BJ (cell line): ENCODE data around the gene PRDM2. TPM values are rescaled to one million over a fixed set of nuclear protein-coding genes. Genes with fewer than 3 reads are reported as not detected.
"Not testable (repeated sequence)": the region's sequence is repeated elsewhere in the genome, so short reads cannot be mapped to it uniquely, and the experiment has no call there.

Experiments
- CTCF ChIA-PET: fragments of 350-600 bp; formaldehyde crosslinking; extraction: SDS; loops from one replicate; lab custom pipeline; 2021; ENCODE audit warnings: antibody characterized with exemption, inconsistent platforms; lab: Yijun Ruan, JAX
- POLR2A ChIA-PET: fragments of 300-600 bp; sonication (Branson Sonifier 250); formaldehyde crosslinking; extraction: SDS; loops from one replicate; lab custom pipeline; 2021; ENCODE audit warnings: antibody characterized with exemption; lab: Charles Lee
- DNase-seq: peaks from one replicate; pipeline ENCODE4 v3.0.0-alpha.2; 2011; ENCODE audit warnings: low read depth
- H3K27me3 ChIP-seq: 2 replicates; pipeline ENCODE4 v1.6.0; 2011; ENCODE audit warnings: low read length; ENCODE audit not compliant: control insufficient read depth, insufficient read depth
- H3K36me3 ChIP-seq: 2 replicates; pipeline ENCODE4 v1.5.1; 2011; ENCODE audit warnings: low read length; ENCODE audit not compliant: control insufficient read depth, insufficient read depth
- H3K4me3 ChIP-seq: 2 replicates; pipeline ENCODE4 v1.5.1; 2011; ENCODE audit warnings: low read depth, mild to moderate bottlenecking, control low read depth, low read length
- CTCF ChIP-seq: IDR thresholded peaks from 2 replicates; pipeline ENCODE4 v1.5.1; 2011; ENCODE audit warnings: low read depth, mild to moderate bottlenecking, control low read depth, inconsistent platforms, low read length, moderate library complexity; ENCODE audit not compliant: insufficient read depth
- polyA plus RNA-seq: library from polyadenylated mRNA; depleted of rRNA; stranded (reverse); fragments of >200 nt; gene quantifications from 2 replicates; pipeline ENCODE4 v1.2.3, GENCODE V29; 2011

PRDM2 gene
- polyA plus RNA-seq, 1 experiment: 9.6 TPM

- Histone ChIP-seq H3K4me3 (no peak overlapping the region), H3K27me3 (no peaks in the 10 kb centered on the region), H3K36me3 (no peaks in the 10 kb centered on the region)
- ChIA-PET POLR2A (no interaction called here), CTCF (interaction anchor here (0.6 to 0.8 kb wide), 2 partner anchors 8 to 102 kb away, joined by 3 to 4 read pairs; no protein-coding TSS in a partner anchor)
- DNase-seq: no peak
- no peak for TF ChIP-seq CTCF
Measured at GRCh38 chr1:13708380-13708982, 8.5 kb downstream of the PRDM2 start.

GRCh38 chr1:13710086-13710485 is 10.1 kb downstream of the PRDM2 start:
- POLR2A ChIA-PET: no interaction called here
- DNase-seq: no peak
- CTCF ChIA-PET: no interaction called here
- no peak for TF ChIP-seq CTCF
- no peak overlapping the region for H3K4me3 ChIP-seq
- H3K36me3 ChIP-seq: no peaks in the 10 kb centered on the region
- H3K27me3 ChIP-seq: no peaks in the 10 kb centered on the region

- ChIA-PET POLR2A (interaction anchor here (1.0 kb wide), 1 partner anchor 8 kb away, joined by 3 read pairs; no protein-coding TSS in a partner anchor), CTCF (interaction anchor here (0.6 to 1.4 kb wide), 3 partner anchors 11 to 68 kb away, joined by 3 to 8 read pairs (median 3); no protein-coding TSS in a partner anchor)
- Histone ChIP-seq H3K36me3 (no peaks in the 10 kb centered on the region), H3K27me3 (no peaks in the 10 kb centered on the region), H3K4me3 (no peak overlapping the region)
- peak; percentile 37 for TF ChIP-seq CTCF
- no peak for DNase-seq
Measured at GRCh38 chr1:13714851-13715250, 14.9 kb downstream of the PRDM2 start.

GRCh38 chr1:13715616-13716287 is 15.8 kb downstream of the PRDM2 start:
- H3K27me3 ChIP-seq, H3K4me3 ChIP-seq, H3K36me3 ChIP-seq: not testable (repeated sequence)
- ChIA-PET POLR2A (interaction anchor here (0.6 to 1.0 kb wide), 2 partner anchors 9 to 13 kb away, joined by 3 to 5 read pairs; no protein-coding TSS in a partner anchor), CTCF (interaction anchor here (1.4 kb wide), 1 partner anchor 10 kb away, joined by 8 read pairs; no protein-coding TSS in a partner anchor)
- peak; percentile 68 for DNase-seq

- no peak for TF ChIP-seq CTCF
- no peaks in the 10 kb centered on the region for H3K36me3 ChIP-seq
- no peaks in the 10 kb centered on the region for H3K27me3 ChIP-seq
- CTCF ChIA-PET: interaction anchor here (1.2 kb wide), 1 partner anchor 20 kb away, joined by 3 read pairs; no protein-coding TSS in a partner anchor
- no peak for DNase-seq
- no peak overlapping the region for H3K4me3 ChIP-seq
- POLR2A ChIA-PET: no interaction called here
Measured at GRCh38 chr1:13722808-13723360, 22.9 kb downstream of the PRDM2 start.
